HG02642 (cell line): ENCODE measurements around the gene CDK6.

Experiments
- ATAC-seq: cut with Tn5 transposase; IDR thresholded peaks from one replicate; pipeline ENCODE4 v1.9.1; 2021; ENCODE audit warnings: mild to moderate bottlenecking; ENCODE audit not compliant: unreplicated experiment, poor library complexity

Gene CDK6

GRCh38 chr7:92694211-92694610 is 142.2 kb downstream of the CDK6 start:
- no peak for ATAC-seq

- ATAC-seq, result no peak
These were observed 142.9 kb downstream of the CDK6 start for GRCh38 chr7:92693519-92693918.

GRCh38 chr7:92691578-92691977 is 144.8 kb downstream of the CDK6 start:
- ATAC-seq, result peak; percentile 79

GRCh38 chr7:92685136-92686042 is 151.0 kb downstream of the CDK6 start:
- no peak for ATAC-seq

- no peak for ATAC-seq
These were observed 152.1 kb downstream of the CDK6 start for GRCh38 chr7:92684274-92684673.

GRCh38 chr7:92682903-92683539 is 153.4 kb downstream of the CDK6 start:
- ATAC-seq, result no peak

- no peak for ATAC-seq
These were observed 154.0 kb downstream of the CDK6 start for GRCh38 chr7:92682330-92682729.

GRCh38 chr7:92681633-92682032 is 154.7 kb downstream of the CDK6 start:
- no peak for ATAC-seq

GRCh38 chr7:92680442-92680841 is 155.9 kb downstream of the CDK6 start:
- no peak for ATAC-seq

- no peak for ATAC-seq
These were observed 158.0 kb downstream of the CDK6 start for GRCh38 chr7:92678291-92678920.

GRCh38 chr7:92674379-92674778 is 162.0 kb downstream of the CDK6 start:
- ATAC-seq, result peak; percentile 73

GRCh38 chr7:92671505-92672169 is 164.7 kb downstream of the CDK6 start:
- ATAC-seq, result no peak

- ATAC-seq, result no peak
These were observed 166.0 kb downstream of the CDK6 start for GRCh38 chr7:92670204-92670851.

GRCh38 chr7:92669616-92670165 is 166.7 kb downstream of the CDK6 start:
- ATAC-seq, result no peak

GRCh38 chr7:92668564-92668963 is 167.8 kb downstream of the CDK6 start:
- ATAC-seq, result no peak

- no peak for ATAC-seq
These were observed 168.4 kb downstream of the CDK6 start for GRCh38 chr7:92667816-92668535.

- ATAC-seq, result no peak
These were observed 170.4 kb downstream of the CDK6 start for GRCh38 chr7:92665926-92666325.

- no peak for ATAC-seq
These were observed 174.7 kb downstream of the CDK6 start for GRCh38 chr7:92661651-92662050.

GRCh38 chr7:92658671-92659070 is 177.7 kb downstream of the CDK6 start:
- no peak for ATAC-seq
